Germinal center (tissue), 1 donor: Measurements from ENCODE around the gene DCLK2.

Experiments
- DNase-seq: peaks from one replicate; pipeline ENCODE4 v3.0.0; 2012; ENCODE audit warnings: mixed read lengths, low spot score

Gene DCLK2

GRCh38 chr4:150078041-150078578 lies at the start of gene DCLK2:
DCLK2 (plus strand) TSS chr4:150078445; CDS start chr4:150079028, 583 bp downstream.
- no peak for DNase-seq

DNA sequence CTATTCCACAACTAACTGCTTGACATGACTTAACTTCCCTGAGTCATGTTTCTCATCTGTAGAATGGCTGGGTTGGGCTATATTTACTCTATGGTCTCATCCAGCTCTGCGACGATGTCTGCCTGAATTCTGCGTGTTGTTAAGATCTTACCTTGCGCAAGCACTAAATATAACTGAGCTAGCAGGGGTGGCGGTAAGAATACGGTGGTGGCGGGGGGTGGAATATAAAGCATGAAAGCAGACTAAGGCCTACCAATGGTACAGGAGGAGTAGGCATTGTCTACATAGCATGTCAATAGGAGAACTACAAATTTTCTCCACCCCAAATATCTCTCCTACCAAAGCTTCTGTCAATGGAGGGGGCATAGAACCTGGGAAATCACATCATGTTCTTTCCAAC lies 45.7 kb upstream of the DCLK2 start:
- DNase-seq: no peak

- no peak for DNase-seq
Measured at GRCh38 chr4:150033081-150033480, 45.2 kb upstream of the DCLK2 start.

GRCh38 chr4:150033901-150034300 lies 44.3 kb upstream of the DCLK2 start:
- no peak for DNase-seq

- no peak for DNase-seq
Measured at GRCh38 chr4:150037251-150037856, 40.9 kb upstream of the DCLK2 start.

GRCh38 chr4:150038335-150039076 lies 39.7 kb upstream of the DCLK2 start:
- DNase-seq: peak; percentile 10

GRCh38 chr4:150039274-150040127 lies 38.7 kb upstream of the DCLK2 start:
- DNase-seq: no peak

DNA sequence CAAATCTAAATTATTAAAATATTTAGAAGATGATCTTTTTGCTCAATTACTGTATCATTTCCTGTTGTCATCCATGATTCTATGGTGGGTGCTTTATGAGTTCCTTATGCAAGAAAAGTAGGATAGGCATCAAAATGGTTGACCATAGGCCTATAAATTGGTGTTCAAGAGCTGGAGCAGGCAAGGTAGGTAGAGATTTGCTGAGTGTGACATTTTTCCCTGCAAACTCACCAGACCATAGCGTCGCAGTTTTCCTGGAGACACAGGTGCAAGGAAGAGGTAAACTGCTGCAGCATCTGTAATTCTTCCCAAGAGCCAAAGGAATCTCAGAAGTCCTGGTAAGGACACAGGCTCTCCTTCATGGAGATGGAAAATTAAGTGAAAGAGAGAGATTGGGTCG lies 33.7 kb upstream of the DCLK2 start:
- no peak for DNase-seq

- DNase-seq: no peak
Measured at GRCh38 chr4:150045410-150045809, 32.8 kb upstream of the DCLK2 start.

- DNase-seq: no peak
Measured at GRCh38 chr4:150046728-150047217, 31.5 kb upstream of the DCLK2 start.

DNA sequence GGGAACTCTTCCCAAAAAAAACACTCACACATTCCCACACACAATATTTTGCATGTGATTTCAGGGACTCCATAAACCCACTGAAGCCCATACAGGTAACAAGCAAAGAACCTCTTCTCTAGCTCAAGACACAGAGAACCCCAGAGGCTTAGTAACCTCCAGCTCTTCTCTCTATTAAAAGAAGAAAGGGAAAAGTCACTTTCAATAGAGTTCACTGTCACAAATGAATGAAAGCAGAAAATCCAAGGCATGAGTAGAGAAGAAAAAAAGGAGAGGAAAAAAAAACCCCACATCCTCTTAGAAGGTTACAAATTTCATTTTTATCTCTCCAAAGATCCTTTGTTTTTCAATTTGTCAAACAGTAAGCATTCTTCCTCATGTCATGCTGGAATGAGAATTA lies 30.7 kb upstream of the DCLK2 start:
- DNase-seq: no peak

DNA sequence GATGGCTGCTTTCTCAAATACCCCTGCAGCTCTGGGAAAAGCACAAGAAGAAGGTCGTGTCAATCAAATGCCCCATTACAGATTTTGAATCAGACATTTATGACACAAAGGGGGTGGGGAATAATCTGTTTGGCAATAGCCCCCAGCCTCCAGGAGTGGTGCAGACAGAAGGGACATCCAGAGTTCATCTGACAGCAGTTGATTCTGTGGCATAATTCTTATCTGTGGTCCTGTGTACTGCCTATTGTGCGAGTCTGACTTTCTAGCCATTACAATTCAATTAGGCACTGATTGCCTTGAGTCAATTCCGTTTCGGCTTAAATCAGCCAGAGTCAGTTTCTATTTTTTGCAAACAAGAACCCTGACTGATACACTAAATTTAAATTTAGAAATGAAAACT lies 28.6 kb upstream of the DCLK2 start:
- no peak for DNase-seq

DNA sequence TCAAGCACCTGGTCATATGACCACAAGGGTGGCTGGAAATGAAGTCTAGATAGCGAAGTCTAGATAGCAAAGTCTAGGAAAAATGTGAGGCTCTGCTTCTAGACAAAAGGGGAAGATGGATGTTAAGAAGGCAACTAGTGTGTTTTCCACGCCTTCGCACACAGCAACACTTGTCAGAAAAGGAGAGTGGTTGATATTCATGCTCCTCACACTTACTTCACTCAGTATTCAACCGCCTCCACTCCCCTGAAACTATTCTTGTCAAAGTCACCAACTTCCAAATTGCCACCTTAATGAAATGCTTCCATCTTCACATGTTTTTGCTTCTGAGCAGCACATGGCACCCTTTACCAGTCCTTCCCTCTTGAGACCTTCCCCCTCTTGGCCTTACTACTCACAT lies 27.7 kb upstream of the DCLK2 start:
- DNase-seq: no peak

GRCh38 chr4:150051111-150051510 lies 27.1 kb upstream of the DCLK2 start:
- no peak for DNase-seq

GRCh38 chr4:150055467-150055866 lies 22.8 kb upstream of the DCLK2 start:
- no peak for DNase-seq

DNA sequence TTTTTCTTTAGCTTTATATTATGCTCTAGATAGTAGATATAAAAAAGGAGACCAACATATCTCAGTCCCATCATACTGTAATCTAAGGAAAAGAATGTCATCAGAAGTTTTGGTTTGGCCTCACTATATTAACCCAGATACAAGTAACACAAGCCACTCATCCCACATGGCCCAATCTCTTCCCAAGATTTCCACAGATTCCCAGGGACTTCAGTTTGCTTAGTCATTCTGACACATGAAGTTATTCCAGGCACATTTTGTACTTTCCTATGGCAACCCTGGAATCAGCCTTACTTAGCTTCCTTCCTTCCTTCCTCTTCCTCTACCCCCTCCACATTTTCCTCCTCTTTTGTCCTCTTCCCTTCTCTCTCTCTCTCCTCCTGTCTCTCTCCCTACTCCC lies 21.7 kb upstream of the DCLK2 start:
- no peak for DNase-seq

DNA sequence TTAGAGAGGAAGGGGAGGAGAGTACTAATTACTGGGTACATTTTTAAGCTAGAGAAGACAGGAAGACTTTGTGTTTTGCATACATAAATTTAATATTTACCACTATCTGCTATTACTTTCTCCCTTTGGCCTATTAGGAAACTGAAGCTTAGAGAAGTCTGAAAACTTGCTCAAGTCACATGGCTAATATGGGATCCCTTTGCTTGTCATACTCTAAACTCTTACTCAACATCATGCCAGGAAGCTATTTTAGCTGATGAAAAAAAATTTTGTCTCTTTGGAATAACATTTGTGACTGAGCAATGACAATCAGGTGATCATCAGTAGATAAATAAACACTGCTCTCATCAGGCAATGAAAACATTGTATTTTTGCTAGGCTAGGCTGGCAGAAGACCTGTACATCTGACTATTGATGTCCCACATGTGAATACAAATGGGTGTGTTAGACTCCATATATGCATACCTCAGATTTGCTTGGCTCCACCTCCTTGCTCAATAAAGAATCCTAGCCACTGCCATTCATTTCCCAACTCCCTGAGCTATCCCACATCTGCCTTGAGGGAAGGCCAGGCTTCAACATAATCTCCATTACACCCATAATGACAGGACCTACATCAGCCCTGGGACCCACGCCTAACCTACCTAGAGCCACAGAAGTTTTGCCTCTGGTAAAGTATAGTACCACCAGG lies 17.0 kb upstream of the DCLK2 start:
- no peak for DNase-seq

GRCh38 chr4:150063128-150063527 lies 15.1 kb upstream of the DCLK2 start:
- no peak for DNase-seq

DNA sequence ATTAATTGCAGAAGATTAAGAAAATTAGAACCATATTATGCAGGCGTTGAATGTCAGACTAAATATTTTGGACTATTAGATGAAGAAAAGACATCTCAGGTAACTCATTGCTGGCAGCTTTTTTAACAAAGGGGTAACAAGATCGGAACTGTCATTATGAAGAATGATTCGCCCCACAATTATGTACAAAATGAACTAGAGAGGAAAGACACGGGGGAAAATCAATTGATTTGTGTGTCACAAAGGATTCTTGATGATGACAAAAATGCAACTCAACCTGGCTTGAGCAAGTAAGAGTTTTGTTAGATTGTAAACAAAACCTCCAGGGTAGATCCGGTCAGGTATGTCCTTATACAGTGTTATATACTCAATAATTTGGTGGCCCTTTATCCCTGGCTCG lies 12.5 kb upstream of the DCLK2 start:
- DNase-seq: no peak

DNA sequence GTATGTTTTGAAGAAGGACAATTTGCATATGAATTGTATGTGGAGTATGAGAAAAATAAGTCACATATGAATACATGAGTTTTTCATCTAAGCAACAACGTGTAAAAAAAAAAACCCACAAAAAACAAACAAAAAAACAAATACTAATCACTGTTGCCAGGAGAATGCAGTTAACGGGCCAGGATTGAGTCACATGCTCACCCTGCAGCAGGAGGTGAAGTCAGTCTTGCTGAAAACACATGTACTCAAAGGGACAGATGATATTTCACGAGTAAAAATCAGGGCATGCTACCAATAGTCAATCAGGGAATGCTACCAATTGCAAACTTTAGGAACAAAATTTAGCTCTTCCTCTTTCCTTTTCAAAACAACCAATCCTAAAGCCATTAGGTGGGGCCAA lies 10.4 kb upstream of the DCLK2 start:
- no peak for DNase-seq

DNA sequence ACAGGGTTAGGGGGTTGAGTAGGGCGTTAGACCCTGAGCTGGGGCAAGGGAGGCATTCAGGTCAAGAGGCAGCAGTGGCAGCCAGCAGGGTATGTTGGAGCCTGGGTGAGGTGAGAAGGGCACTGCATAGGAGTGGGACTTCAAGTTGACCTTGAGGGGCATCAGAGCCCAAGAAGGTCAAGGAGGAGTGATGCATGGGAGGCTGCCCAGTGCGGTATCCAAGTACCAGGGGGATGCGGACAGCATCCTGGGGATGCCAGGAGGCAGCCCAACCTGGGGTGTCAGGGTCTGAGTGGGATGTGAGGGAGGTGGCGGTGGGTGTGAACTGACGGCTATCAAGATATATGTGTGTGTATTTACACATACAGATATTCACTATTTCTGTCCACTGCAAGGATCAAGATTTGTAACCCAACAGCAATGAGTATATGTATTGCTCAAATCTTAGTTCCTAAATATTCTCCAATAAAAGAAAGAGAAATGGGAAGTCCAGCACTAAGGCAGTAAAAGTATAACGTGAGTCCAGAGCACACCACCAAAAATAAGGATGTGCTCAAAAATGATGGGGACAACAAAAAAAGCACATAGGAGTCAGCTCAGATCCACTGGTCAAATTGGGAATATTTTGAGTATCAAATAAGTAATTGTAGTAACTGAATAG lies 9.8 kb upstream of the DCLK2 start:
- no peak for DNase-seq
